NCI-H2196 (cell line): ENCODE results near the gene LRP1.

Experiments used
- DNase-seq: peaks from one replicate; lab custom pipeline; 2025; ENCODE audit not compliant: unreplicated experiment; lab: John Stamatoyannopoulos, UW

The LRP1 gene

DNA sequence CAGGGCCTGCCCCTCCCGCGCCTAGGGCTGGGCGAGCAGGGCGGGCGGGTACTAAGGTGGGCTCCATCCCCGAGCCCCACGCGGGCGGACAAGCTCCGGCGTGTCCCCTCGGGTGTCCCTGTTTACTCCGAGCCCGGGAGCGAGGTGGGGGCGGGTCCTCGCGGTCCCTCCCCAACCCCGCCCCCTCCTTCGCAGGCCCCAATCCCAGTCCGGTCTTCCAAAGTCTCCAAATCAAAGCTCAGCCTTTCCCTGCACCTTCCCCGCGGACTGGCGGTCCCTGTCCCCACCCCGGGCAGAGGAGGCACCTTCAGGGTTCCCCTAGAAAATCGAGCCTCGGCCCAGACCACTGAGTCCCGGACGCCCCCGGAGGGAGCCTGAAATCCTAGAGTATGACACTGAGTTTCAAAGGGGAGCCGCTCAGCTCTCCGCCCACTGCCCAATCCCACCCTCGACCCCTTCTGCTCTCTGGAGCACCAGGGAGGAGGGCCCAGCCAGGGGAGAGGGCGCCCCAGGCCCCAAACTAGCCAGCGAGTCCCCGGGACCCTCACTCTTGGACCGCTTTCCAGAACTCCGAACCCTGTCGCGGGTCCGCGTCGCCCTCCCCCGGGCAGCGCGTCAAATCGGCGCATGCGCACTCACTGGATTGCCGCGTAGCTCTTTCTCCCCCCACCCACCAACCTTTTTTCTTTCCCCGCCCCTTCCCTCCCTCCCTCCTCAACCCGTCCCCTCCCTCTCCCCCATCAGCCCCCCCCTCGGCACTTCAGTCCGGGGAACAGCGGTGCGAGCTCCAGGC is at the start of gene LRP1:
LRP1 (plus strand) TSS at position 758 of the 793 bp plus-strand sequence. CDS start 482 bp downstream, outside the sequence.
- DNase-seq: peak; percentile 83

DNA sequence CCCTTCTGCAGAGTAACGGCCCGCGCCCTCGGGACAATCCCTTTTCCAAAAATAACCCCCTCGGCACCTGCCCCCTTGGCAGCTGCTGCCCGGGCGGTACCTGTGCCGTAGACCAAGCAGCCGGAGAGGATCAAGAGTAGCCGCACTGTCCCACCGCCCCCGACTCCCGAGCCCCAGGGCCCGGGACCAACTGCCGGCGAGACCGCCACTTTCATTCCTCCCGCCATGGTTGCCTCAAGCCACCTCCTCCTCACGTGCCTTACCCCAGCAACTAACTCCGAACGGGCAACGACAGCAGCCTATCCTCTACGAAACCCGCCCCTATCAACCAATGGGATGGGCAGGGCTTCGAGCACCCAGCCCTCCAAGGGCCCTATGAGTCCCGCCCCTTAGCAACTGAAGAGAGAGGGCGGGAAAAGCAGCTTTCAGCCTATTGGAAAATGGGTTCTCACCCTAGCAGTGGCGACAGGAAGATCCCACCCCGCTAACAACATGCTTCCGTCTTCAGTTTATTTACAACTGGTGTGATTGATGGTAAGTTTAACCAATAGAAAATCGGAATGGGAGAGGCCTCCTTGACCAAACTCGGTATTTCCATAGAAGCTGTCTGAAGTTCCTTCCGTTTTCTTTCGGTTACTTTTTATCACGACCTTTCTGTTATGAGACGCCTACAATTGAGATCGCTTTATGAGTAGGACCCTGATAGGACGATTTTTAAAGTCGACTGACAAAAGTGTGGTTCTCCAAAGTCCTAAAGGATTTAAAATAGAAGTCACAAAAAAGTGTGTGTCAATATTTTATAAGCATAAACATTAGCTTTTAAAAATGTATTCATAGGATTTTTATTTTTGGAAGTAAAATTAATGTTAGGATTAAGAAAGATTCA is 49.5 kb upstream of the LRP1 start, which contains the start of gene NEMP1:
NEMP1 (minus strand) TSS at position 273 of the 886 bp plus-strand sequence; CDS start at position 227, 46 bp downstream.
- DNase-seq: peak; percentile 99

DNA sequence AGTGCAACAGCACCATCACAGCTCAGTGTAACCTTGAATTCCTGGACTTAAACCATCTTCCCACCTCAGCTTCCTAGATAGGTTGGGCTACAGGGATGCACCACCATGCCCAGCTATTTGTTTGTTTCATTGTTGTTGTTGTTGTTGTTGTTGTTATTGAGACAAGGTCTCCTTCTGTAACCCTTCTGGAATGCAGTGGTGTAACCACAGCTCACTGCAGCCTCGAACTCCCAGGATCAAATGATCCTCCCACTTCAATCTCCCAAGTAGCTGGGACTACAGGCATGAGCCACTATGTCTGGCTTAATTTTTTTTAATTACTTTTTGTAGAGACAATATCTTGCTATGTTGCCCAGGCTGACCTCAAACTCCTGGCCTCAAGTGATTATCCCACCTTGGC is 48.5 kb upstream of the LRP1 start:
- no peak for DNase-seq

DNA sequence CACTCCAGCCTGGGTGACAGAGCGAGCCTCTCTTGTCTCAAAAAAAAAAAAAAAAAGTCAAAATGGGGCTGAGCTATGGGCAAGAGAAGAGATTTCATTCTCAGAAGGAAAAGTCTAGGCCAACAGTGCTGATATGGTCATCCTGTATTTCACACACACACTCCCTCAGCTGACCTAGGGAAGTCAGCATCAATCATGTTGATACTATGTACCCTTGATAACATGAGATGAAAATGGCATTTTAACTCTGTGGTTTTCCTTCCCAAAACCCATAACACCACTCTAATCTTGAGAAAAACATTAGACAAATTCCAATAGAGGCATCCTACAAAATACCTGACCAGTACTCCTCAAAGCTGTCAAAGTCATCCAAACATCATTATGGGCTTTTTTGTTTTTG is 47.4 kb upstream of the LRP1 start:
- DNase-seq: no peak

DNA sequence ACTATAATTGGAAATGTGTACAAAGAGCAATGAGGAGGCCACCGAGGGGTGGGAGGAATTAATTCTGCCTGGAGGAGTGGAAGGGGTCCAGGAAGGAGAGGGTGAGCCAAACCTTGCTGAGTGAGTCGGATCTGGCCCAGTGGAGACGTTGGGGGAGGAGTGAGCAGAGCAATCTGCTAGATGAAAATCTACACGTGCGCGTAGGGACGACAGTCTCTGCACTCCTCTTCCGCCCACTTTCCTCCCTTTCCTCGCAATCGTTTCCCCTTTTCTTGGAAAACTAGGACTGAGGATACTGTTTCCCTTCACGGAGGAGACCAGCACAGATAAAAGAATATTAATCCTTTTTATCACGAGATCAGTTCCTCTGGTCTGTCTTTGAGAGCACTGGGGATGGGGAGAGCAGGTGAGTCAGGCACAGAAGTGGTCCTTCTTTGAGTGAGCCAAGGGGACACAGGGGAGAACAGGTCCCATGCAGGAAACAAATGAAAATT is 42.2 kb upstream of the LRP1 start:
- DNase-seq: no peak

DNA sequence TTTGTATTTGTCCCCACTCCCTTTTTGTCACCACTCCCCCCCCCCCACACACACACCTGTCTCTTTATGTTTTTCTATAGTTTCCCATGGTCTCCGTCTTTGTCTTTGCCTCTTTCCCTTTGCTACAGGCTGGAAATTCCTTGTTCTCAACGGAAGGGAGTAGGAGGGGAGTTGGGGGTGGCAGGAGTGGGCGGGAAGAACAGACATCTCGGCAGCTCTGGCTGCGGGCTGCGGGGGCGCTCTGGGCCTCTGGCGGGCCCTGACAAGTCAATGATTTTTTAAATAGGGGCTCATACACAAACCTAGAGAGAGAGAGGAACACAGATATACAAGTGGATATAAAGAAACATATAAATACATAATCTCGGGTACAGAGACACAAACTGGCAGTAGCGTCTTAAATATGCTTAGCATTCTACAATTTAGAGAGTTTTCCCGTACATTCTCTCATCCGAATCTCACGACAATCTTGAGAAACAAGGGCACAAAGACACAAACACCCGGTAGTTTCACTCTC is 41.7 kb upstream of the LRP1 start:
- no peak for DNase-seq

DNA sequence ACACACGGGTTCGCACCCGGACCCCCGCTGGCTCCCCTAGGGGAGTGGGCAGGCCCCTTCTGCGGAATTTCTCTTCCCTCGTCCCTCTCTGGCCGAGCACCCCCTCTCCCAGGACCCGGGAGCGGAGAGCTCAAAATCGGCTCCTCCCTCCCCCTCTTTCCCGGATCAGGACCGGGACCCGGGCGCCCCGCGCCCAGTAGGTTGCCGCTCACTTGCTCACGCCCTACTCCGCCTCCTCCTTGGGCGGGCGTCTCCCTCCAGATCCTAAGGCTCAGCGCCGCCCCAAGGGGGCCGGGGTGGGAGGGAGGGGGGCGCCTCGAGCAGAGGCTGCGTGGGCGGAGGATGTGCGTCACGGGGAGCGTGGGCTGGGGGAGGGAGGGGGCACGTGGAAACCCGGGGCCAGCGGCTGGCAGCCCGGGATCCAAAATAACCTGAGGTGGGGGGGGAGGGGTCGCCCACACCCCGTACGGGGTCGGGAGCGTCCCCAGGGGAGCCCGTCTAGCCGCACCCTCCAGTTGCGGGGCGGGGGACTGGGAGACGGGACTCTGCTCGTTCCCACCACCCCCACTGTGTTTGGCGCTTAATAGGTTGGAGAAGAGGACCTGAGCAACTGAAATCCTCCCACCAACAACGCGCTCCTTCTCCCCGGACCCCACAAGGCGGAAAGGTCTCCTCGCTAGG is 41.1 kb upstream of the LRP1 start:
- peak; percentile 73 for DNase-seq

DNA sequence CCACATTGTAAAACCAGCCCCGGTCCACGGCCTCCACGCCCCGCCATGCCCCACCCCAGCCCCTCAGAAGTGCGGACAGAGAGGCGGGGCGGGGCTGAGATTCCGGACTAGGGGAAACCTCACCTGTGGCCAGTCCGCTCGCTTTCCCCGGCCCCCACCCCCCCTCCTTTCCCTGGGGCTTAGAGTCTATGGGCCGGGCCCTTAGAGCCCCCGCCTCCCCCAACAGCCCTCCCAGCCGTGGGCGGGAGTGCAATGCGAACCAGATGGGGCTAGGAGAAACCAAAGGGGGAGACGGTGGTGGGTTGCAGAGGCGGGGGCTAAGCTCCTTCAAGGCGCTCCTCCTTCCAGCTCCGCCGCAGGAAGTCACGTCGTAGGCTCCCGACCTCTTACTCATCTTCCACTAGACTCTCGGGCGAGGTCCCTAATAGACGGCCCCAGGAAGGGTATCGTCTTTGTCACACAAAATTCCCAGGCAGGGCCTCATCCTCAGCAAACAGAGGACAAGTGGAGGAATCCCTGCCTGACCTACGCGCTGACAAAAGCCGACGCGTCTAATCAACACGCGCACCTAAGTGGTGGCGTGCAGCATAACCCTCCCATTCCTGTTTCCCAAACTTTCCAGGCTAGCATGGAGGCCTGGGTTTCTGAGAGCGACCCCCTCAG is 40.5 kb upstream of the LRP1 start:
- DNase-seq: peak; percentile 78

DNA sequence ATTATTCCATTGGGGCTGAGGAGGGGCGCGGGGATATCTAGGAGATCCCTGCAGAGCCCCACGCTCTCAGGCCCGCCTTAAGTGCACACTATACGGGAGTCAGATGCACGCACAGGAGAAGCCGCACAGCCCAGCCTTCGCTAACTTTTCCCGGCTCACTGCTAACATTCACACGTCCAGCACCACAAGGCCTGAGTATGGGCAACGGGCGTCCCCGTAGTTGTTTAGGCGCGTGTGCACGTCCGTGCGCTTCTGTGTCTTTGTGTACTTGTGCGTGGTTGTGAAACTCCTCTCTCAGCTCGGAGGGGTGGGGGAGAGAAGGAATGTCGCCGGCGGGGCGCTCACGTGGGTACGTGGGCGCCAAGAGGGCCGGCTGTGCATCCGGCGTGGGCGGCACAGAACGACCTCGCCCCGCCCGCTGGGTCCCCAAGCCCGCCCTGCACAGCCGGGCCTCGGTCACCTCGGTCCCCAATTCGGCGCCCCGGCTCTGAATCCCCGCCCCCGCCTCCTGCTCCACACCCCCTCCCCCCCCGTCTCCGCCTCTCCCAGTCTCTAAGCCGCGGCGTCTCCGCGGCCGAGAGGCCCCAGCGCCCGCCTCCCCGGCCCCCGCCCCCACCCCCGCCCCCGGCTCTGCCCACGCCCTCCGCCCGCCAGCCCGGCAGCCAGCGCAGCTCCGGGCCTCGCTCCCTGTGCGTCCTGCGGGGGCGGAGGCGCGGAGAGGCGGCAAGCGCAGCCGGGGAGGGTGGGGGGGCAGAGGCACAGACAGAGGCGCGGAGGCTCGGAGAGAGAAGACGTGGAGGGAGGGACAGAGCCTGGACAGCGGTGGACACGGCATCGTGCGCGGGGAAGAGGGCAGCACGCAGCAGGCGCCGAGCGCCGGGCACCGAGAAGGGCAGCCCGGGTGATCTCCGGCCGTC is 39.7 kb upstream of the LRP1 start, which contains the start of gene NAB2:
NAB2 (plus strand) TSS at position 761 of the 917 bp plus-strand sequence. CDS start 158 bp downstream, outside the sequence.
- DNase-seq: peak; percentile 93

DNA sequence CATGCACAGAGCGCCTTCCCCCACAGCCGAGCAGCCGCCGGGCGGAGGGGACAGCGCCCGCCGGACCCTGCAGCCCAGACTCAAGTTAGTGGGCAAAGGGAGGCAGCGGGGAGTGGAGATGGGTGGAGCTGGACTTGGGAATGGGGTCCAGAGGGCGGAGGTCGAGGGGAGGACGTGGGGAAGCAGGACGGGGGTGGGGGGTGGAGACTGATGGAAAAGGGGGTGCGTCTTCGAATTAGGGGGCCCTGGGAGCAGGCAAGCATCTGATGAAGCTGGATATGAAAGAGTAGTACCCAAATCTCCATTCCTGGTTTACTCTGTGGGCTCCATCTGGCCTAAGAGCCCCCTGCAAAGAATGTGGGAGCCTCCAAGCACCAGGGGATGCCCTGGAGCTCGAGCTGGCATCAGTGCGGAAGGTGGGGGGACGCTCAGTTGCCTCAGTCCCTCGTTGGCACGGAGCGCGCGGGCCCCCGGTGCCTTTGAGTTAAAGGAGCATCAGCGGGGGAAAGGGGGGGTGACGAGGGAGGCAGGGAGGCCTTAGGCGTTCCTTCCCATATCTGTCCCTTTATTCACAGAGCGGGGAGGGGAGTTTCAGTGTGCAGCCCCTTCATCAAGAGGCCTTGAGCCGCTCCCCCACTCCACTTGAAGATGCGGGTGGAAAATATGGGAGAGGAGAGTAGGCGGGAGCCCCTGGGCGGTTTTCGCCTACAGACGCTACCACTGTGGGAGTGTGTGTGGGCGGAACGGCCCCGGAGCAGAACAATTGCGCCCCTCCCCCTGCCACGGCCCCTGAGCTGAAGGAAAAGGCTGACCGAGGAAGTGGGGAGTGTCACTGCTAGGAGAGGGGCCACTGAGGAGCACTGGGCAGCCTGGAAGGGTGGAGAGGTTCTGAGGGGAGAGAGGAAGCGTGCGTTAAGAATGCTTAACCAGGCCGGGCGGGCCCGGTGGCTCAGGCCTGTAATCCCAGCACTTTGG is 38.7 kb upstream of the LRP1 start:
- no peak for DNase-seq

DNA sequence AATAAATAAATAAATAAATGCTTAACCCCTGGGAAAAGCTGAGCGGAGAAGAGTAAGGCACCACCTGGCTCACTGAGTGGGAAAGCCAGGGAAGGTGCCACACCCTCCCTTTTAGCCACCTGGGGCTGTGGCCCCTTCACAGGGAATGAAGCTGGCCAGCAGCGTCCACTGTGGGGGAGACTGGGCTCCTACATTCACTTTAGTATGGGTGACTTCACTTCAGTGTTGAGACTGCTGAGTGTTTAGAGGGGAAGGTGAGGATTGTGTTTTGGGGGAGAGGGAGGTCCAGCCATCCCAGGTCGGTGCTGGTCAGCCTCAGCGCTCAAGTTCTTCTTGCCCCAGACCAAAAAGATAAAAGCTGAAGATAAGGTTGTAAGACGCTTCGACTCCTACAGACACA is 37.8 kb upstream of the LRP1 start:
- no peak for DNase-seq

DNA sequence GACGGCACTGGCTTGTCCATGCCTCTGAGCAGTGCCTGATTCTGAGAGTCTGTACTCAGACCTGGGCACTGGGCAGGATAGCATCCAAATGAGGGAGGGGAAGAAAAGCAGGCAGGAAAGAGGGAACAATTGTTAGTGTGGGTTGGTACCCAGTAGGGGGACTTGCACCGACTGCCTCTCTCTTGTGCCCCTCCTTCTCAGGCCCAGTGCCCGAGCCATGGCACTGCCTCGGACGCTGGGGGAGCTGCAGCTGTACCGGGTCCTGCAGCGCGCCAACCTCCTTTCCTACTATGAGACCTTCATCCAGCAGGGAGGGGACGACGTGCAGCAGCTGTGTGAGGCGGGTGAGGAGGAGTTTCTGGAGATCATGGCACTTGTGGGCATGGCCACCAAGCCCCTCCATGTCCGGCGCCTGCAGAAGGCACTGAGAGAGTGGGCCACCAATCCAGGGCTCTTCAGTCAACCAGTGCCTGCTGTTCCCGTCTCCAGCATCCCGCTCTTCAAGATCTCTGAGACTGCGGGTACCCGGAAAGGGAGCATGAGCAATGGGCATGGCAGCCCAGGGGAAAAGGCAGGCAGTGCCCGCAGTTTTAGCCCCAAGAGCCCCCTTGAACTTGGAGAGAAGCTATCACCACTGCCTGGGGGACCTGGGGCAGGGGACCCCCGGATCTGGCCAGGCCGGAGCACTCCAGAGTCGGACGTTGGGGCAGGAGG is 37.2 kb upstream of the LRP1 start:
- DNase-seq: no peak

DNA sequence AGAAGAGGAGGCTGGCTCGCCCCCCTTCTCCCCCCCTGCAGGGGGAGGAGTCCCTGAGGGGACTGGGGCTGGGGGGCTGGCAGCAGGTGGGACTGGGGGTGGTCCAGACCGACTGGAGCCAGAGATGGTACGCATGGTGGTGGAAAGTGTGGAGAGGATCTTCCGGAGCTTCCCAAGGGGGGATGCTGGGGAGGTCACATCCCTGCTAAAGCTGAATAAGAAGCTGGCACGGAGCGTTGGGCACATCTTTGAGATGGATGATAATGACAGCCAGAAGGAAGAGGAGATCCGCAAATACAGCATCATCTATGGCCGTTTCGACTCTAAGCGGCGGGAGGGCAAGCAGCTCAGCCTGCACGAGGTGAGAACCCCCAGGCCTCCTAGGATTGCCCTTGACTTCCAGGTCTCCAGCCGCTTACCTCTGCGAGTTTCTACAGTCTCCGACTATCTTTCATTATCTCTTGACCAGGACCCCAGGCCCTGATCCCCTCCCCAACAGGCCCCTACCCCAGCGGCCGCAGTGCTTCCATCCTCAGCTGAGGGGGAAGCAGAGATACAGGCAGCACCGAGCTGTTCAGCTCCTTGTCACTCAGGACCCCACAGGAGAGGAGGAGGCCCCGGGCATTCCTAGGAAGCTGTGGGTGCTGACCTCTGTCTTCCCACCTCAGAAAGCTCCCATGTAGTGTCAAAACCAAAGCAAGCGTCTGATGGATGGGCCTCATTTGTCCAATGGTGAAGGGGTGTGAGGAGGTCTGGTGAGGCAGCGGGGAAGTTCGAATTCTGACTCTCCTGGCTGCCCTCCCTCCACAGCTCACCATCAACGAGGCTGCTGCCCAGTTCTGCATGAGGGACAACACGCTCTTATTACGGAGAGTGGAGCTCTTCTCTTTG is 36.4 kb upstream of the LRP1 start:
- DNase-seq: no peak

DNA sequence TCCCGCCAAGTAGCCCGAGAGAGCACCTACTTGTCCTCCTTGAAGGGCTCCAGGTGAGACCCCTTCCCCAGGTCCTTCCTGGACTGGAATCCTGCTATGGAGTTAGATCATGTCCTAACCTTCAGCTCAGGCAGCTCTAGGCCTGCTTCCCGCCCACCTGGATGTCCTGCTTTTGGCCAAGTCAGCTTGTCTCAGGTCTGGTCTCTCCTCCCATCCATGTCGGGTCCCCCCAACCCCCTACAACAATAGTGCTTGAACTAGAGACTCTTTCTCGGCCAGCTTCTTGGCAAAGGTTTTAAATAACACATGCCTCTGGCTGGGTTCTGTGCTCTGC is 35.8 kb upstream of the LRP1 start:
- DNase-seq: no peak

DNA sequence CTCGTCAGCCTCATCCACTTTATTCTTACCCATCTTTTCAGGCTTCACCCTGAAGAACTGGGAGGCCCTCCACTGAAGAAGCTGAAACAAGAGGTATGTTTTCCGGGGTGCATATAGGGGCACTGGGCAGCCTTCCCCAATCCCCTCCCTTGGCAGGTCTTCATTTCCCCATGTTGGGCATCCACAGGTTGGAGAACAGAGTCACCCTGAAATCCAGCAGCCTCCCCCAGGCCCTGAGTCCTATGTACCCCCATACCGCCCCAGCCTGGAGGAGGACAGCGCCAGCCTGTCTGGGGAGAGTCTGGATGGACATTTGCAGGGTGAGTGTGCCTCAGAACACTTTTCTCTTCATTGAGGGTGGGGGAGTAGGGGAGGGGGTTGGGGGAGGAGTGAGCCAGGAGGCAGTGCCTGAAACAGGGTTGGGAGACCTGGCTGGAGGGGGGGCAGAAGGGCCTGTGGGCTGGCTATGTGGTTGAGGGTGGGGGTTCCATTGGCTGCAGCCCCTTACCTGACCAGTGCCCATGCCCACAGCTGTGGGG is 35.3 kb upstream of the LRP1 start:
- DNase-seq: no peak
